Upper lobe of left lung (tissue), 4 donors: ENCODE results near the gene GAST.

Experiments used
- CTCF ChIP-seq, 6 experiments: fragments of 450-650 bp in 4 of 6; fragments of 200-600 bp in 2 of 6; sonication (generic) in 2 of 6; IDR thresholded peaks; one replicate each; pipeline ENCODE4 v1.5.1; 2016 to 2019; ENCODE audit warnings: antibody characterized with exemption in 6 of 6
- EP300 ChIP-seq, 4 donors: sonication (generic); formaldehyde crosslinking; IDR thresholded peaks; one replicate each; pipeline ENCODE4 v1.5.1; 2017; ENCODE audit warnings: antibody characterized with exemption in 4 of 4, control low read depth in 2 of 4
- POLR2A ChIP-seq, 4 donors: fragments of 450-650 bp; IDR thresholded peaks; one replicate each; pipeline ENCODE4 v1.5.1; 2016 to 2017; ENCODE audit warnings: antibody characterized with exemption in 4 of 4, mild to moderate bottlenecking in 2 of 4
- POLR2AphosphoS5 ChIP-seq, 2 donors: sonication (generic); formaldehyde crosslinking; IDR thresholded peaks; one replicate each; pipeline ENCODE4 v1.5.1; 2017; ENCODE audit warnings: antibody characterized with exemption in 2 of 2

GRCh38 chr17:41737680-41738023 is 25.5 kb downstream of the GAST start:
- no peak for TF ChIP-seq CTCF (IDR thresholded peaks at IDR 0.05)
- TF ChIP-seq POLR2AphosphoS5 (IDR thresholded peaks at IDR 0.05), result no peak
- TF ChIP-seq EP300 (IDR thresholded peaks at IDR 0.05), result no peak
- TF ChIP-seq POLR2A (IDR thresholded peaks at IDR 0.05), result no peak
